MM.1S (cell line): ENCODE results near the gene TMEM45A.

Experiments used
- CTCF ChIP-seq: fragments of 300-600 bp; sonication (generic); IDR thresholded peaks from 2 replicates; pipeline ENCODE4 v1.5.1; 2016; ENCODE audit warnings: antibody characterized with exemption, low read length, mixed read lengths
- EZH2 ChIP-seq: fragments of 300-600 bp; sonication (generic); optimal IDR thresholded peaks from 2 replicates; pipeline ENCODE3; 2017; ENCODE audit warnings: low read depth, mild to moderate bottlenecking, antibody characterized with exemption, low read length, mixed read lengths
- EZH2phosphoT487 ChIP-seq: fragments of 300-600 bp; sonication (generic); IDR thresholded peaks from 2 replicates; pipeline ENCODE4 v1.6.1; 2018; ENCODE audit warnings: antibody characterized with exemption, low read length

- no peak for TF ChIP-seq CTCF
- TF ChIP-seq EZH2phosphoT487, result no peak
- no peak for TF ChIP-seq EZH2
Measured at GRCh38 chr3:100482176-100482575, 10.2 kb upstream of the TMEM45A start.
